ENCODE results near the gene ARL6IP4.

The ARL6IP4 gene

DNA sequence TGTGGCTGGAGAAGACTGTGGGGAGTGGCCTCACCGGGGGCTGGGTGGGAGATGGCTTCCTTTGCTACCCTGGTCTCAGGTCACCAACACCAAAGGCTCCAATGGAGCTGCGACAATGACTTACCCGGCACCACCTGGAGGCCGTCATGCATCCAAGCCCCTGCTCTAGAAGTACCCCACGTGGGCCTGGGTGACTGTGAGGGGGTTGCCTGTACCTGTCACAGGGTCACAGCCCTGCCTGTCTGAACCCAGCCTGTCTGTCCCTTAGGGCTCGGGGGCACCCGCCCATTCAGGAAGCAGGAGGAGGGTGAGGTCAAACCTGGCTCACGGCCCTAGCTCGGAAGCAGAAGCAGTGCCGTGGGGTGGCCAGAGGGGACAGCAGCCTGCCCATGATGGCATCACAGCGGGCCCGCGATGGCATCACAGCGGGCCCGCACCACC is 33.1 kb upstream of the ARL6IP4 start:
- Histone ChIP-seq H3K4me1 (ENCODE audit: control insufficient read depth, low read depth, low read length) (no peaks in the 10 kb centered on the region), H3K27ac (ENCODE audit: low read length) (no peak overlapping the region), H3K4me3 (ENCODE audit: low read length) (no peak overlapping the region), H3K9ac (ENCODE audit: low read length) (no peak overlapping the region), H3K36me3 (ENCODE audit: control insufficient read depth, low read depth, low read length) (no peaks in the 10 kb centered on the region), H3K9me3 (ENCODE audit: control insufficient read depth, low read depth, low read length) (no peaks in the 10 kb centered on the region), H3K27me3 (ENCODE audit: control insufficient read depth, insufficient read depth, low read length) (no peaks in the 10 kb centered on the region)

DNA sequence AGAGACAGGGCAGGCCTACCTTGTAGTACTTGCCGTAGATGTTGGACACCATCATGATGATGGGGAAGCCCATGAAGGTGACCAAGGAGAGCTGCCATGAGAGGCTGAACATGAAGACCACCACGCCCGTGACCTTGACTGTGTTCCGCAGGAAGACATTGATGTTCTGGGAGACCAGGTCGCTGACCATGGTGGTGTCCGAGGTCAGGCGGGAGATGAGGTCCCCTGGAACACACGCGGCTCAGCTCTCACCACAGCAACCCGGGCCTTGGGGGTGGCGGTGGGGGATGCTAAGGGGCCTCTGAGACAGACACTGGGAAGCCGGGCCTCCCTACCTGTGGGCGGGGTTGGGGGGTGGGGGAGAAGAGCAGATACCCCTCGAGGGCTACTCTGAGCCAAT is 31.9 kb upstream of the ARL6IP4 start:
- Histone ChIP-seq H3K9ac (ENCODE audit: low read length) (no peak overlapping the region), H3K4me3 (ENCODE audit: low read length) (no peak overlapping the region), H3K4me1 (ENCODE audit: control insufficient read depth, low read depth, low read length) (no peaks in the 10 kb centered on the region), H3K36me3 (ENCODE audit: control insufficient read depth, low read depth, low read length) (no peaks in the 10 kb centered on the region), H3K27ac (ENCODE audit: low read length) (no peak overlapping the region), H3K9me3 (ENCODE audit: control insufficient read depth, low read depth, low read length) (no peaks in the 10 kb centered on the region), H3K27me3 (ENCODE audit: control insufficient read depth, insufficient read depth, low read length) (no peaks in the 10 kb centered on the region)

DNA sequence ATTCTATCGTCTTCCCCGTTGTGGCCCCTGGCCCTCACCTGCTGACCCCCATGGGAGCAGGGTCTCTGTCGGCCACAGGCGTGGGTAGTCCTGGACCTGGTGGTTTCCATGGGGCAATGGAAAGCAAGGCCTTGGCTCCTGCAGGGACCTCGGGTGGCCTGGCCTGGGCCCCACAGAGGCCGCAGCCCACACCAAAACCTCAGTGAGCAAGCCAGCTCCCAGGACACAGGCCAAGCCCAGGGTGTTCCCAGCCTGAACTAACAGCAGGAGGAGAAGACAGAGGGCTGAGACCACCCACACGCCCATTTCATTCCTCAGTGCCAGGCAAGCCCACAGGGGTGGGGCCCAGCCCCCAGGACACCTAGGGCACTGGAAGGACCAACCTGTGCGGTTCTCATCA is 31.1 kb upstream of the ARL6IP4 start:
- Histone ChIP-seq H3K4me1 (ENCODE audit: control insufficient read depth, low read depth, low read length) (no peaks in the 10 kb centered on the region), H3K9me3 (ENCODE audit: control insufficient read depth, low read depth, low read length) (no peaks in the 10 kb centered on the region), H3K27me3 (ENCODE audit: control insufficient read depth, insufficient read depth, low read length) (no peaks in the 10 kb centered on the region), H3K9ac (ENCODE audit: low read length) (no peak overlapping the region), H3K27ac (ENCODE audit: low read length) (no peak overlapping the region), H3K36me3 (ENCODE audit: control insufficient read depth, low read depth, low read length) (no peaks in the 10 kb centered on the region), H3K4me3 (ENCODE audit: low read length) (no peak overlapping the region)

DNA sequence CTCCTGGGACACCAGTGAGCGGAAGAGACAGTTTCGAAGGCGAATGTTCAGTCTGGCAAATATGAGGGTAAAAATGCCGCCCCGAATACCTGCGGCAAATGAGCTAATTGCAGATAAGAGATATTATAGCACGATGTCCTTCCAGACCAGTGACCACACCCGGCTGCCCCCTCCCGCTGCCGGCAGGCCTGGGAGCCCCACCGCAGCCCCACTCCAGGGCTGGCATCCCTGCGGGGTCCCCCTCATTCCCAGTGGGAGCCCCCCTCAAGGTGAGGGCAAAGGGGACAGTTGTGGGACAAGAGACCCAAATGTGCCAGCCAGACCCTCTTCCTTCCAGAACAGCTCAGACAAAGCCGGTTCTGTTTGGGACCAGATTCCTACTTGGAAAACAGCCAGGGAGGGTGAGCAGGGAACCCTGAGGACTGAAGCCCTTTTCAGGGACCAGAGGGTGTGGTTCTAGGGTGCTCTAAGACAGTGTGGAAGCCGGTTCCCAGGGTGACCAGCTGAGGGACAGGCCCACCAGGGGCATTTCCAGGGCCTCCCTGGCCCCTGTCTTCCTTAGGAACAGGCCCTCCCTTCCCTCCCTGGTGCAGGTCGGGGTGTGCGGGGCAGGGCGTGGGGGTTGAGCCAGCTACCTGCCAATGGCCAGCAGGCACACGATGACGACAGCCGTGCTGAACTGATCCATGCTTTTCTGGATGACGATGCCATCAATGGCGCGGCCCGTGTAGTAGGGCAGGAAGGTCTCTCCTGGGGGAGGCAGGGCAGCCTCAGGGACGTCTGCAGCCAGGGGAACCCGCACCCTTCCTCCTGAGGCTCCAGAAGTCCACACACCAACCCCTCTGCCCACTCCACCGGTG is 30.4 kb upstream of the ARL6IP4 start:
- Histone ChIP-seq H3K36me3 (ENCODE audit: control insufficient read depth, low read depth, low read length) (no peaks in the 10 kb centered on the region), H3K4me3 (ENCODE audit: low read length) (no peak overlapping the region), H3K4me1 (ENCODE audit: control insufficient read depth, low read depth, low read length) (no peaks in the 10 kb centered on the region), H3K9ac (ENCODE audit: low read length) (no peak overlapping the region), H3K27me3 (ENCODE audit: control insufficient read depth, insufficient read depth, low read length) (no peaks in the 10 kb centered on the region), H3K27ac (ENCODE audit: low read length) (no peak overlapping the region), H3K9me3 (ENCODE audit: control insufficient read depth, low read depth, low read length) (no peaks in the 10 kb centered on the region)

DNA sequence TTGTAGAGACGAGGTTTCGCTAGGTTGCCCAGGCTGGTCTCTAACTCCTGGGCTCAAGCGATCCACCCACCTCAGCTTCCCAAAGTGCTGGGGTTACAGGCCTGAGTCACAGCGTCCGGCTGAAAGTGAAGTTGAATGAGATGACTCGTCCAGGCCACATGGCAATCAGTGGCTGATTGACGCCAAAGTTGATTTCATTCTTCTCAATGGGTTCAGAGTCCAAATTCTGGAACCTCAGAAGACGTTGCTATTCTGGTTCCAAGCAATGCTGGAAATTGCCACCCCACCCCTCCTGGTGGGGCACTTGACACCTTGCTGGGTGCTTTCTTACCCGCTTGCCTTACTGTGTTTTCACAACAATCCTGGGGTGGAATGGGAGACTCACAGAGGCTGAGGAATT is 29.1 kb upstream of the ARL6IP4 start:
- Histone ChIP-seq H3K27ac (ENCODE audit: low read length) (no peak overlapping the region), H3K9me3 (ENCODE audit: control insufficient read depth, low read depth, low read length) (no peaks in the 10 kb centered on the region), H3K4me1 (ENCODE audit: control insufficient read depth, low read depth, low read length) (no peaks in the 10 kb centered on the region), H3K36me3 (ENCODE audit: control insufficient read depth, low read depth, low read length) (no peaks in the 10 kb centered on the region), H3K9ac (ENCODE audit: low read length) (no peak overlapping the region), H3K4me3 (ENCODE audit: low read length) (no peak overlapping the region), H3K27me3 (ENCODE audit: control insufficient read depth, insufficient read depth, low read length) (no peaks in the 10 kb centered on the region)

DNA sequence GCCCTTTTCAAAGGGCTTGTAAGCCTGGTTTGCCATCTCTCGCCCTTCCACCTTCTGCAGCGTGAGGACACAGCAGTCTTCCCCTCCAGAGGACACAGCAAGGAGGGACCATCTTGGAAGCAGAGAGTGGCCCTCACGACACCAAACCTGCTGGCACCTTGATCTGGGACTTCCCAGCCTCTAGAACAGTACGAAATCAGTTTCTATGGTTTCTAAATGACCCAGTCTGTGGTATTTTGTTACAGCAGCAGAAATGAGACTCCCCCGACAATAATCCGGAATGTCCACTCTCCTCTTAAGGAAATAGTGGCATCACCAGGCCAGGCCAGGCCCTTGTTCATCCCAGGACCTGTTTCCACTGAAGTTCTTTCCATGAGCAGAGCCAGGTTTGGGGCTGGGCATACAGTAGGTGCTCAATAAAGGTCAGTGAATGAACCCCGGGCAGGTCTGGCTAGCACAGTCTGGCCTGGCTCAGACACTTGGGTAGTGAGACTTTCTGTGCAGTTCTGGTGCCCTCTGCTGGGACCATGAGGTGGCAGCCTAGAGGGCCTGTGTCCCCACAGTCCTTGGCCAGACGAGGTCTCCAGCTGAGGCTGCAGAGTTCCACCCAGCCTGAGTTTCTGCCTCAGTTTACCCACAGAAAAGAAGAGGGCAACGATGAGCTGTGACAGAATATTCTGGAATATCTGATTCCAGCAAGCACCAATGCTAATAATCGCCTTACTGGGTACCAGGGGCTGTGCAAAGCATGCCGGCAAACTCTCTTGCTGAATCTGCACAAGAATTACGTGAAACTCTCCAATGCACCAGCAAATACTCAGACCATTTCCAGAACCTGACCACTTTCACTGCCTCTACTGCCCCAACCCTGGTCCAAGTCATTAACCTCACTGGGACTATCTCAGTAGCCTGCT is 28.2 kb upstream of the ARL6IP4 start:
- no peaks in the 10 kb centered on the region for H3K9me3 ChIP-seq (ENCODE audit: control insufficient read depth, low read depth, low read length)
- H3K4me1 ChIP-seq (ENCODE audit: control insufficient read depth, low read depth, low read length), result no peaks in the 10 kb centered on the region
- no peak overlapping the region for H3K27ac ChIP-seq (ENCODE audit: low read length)
- H3K9ac ChIP-seq (ENCODE audit: low read length), result no peak overlapping the region
- no peaks in the 10 kb centered on the region for H3K36me3 ChIP-seq (ENCODE audit: control insufficient read depth, low read depth, low read length)
- no peaks in the 10 kb centered on the region for H3K27me3 ChIP-seq (ENCODE audit: control insufficient read depth, insufficient read depth, low read length)
- H3K4me3 ChIP-seq (ENCODE audit: low read length), result no peak overlapping the region

DNA sequence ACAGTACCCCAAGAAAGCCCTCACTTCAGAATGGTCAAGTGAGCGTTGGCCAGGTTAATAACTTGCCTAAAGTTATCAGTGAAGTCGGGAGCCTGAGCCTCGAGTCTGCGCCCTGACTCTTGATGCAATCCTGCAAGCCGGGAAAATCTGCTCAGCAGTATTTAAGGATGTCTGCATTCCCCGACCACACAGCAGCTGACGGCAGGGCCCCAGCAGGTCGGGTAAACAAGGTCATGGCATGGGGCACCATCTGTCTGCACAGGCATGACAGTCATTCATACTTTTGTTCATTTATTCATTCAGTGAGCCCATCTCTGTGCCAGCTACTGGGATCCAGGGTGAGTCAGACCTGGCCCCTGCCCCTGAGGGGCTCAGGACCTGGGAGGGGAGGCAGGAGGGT is 25.3 kb upstream of the ARL6IP4 start:
- H3K27me3 ChIP-seq (ENCODE audit: control insufficient read depth, insufficient read depth, low read length), result no peaks in the 10 kb centered on the region
- H3K4me3 ChIP-seq (ENCODE audit: low read length), result no peak overlapping the region
- H3K27ac ChIP-seq (ENCODE audit: low read length), result no peak overlapping the region
- H3K9me3 ChIP-seq (ENCODE audit: control insufficient read depth, low read depth, low read length), result no peaks in the 10 kb centered on the region
- H3K4me1 ChIP-seq (ENCODE audit: control insufficient read depth, low read depth, low read length), result no peaks in the 10 kb centered on the region
- no peaks in the 10 kb centered on the region for H3K36me3 ChIP-seq (ENCODE audit: control insufficient read depth, low read depth, low read length)
- no peak overlapping the region for H3K9ac ChIP-seq (ENCODE audit: low read length)

DNA sequence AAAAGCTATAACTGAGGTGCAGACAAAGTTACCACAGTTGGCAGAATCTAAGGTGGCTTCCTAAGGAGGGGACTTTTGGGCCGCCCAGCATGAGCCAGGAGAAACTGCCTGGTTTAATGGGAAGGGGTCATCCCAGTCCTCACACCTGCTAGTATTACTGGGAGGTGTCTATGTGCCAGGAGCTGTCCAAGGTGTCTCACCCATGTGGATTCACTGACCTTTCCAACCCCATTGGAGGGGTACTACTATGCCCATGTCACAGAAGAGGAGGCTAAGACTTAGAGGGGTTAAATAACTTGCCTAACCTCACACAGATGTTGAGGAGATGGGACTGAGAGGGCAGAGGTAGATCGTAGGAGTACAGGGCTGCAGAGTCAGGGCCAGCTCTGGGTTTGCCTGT is 24.4 kb upstream of the ARL6IP4 start:
- Histone ChIP-seq H3K36me3 (ENCODE audit: control insufficient read depth, low read depth, low read length) (no peaks in the 10 kb centered on the region), H3K9me3 (ENCODE audit: control insufficient read depth, low read depth, low read length) (no peaks in the 10 kb centered on the region), H3K4me1 (ENCODE audit: control insufficient read depth, low read depth, low read length) (no peaks in the 10 kb centered on the region), H3K9ac (ENCODE audit: low read length) (no peak overlapping the region), H3K27ac (ENCODE audit: low read length) (no peak overlapping the region), H3K27me3 (ENCODE audit: control insufficient read depth, insufficient read depth, low read length) (no peaks in the 10 kb centered on the region), H3K4me3 (ENCODE audit: low read length) (no peak overlapping the region)

DNA sequence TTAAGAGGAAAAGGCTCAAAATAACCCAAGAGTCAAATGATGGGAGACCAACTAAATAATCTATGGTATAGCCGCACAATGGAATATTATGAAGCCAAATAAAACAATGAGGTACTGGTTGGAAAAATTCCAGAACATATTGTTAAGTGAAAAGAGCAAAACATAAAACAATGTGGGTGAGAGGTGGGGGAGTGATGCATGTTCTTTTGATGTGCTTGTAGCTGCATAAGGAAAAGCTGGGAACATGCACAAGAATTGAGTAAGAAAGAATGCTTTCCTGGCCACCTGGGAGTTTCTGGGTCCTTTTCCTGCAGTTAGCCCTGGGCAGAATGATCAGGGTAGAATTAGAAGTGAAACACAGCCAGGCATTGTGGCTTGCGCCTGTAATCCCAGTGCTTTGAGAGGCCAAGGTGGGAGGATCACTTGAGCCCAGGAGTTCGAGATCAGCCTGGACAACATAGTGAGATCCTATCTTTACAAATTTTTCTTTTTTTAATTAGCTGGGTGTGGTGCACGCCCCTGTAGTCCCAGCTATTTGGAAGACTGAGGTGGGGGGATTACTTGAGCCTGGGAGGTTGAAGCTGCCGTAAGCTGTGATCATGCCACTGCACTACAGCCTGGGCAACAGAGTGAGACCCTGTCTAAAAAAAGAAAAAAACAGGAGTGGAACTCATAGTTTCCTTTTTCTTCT is 22.1 kb upstream of the ARL6IP4 start:
- no peak overlapping the region for H3K4me3 ChIP-seq (ENCODE audit: low read length)
- no peaks in the 10 kb centered on the region for H3K36me3 ChIP-seq (ENCODE audit: control insufficient read depth, low read depth, low read length)
- H3K27ac ChIP-seq (ENCODE audit: low read length), result no peak overlapping the region
- no peaks in the 10 kb centered on the region for H3K9me3 ChIP-seq (ENCODE audit: control insufficient read depth, low read depth, low read length)
- no peak overlapping the region for H3K9ac ChIP-seq (ENCODE audit: low read length)
- no peaks in the 10 kb centered on the region for H3K27me3 ChIP-seq (ENCODE audit: control insufficient read depth, insufficient read depth, low read length)
- H3K4me1 ChIP-seq (ENCODE audit: control insufficient read depth, low read depth, low read length), result no peaks in the 10 kb centered on the region

DNA sequence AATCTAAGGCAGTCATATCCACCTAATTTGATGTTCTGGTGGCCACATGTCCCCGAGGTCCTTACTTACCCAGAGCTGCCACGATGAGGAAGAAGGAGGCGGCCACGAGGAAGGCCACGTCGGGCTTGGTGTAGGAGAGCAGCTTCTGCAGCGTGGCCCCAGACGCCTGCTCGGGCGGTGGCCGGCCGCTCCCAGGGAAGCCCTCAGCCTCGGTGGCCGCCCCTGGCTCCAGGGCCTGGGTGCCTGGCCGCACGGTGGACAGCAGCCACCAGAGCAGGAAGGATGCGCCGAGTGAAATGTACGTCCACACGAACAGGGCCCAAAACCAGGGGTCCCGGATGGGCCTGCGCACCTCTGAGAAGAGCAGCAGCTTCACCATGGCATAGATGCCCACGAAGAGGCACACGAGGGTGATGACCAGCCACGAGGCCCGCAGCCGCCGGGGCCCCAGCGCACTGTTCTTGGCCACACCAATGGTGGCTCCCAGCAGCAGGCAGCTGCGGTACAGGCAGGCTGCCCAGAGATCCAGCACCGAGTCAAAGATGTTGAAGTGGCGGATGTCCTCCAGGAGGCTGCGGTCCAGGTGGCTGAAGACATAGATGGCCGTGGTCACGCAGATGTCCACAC is 20.8 kb upstream of the ARL6IP4 start:
- no peak overlapping the region for H3K9ac ChIP-seq (ENCODE audit: low read length)
- H3K27ac ChIP-seq (ENCODE audit: low read length), result no peak overlapping the region
- no peaks in the 10 kb centered on the region for H3K36me3 ChIP-seq (ENCODE audit: control insufficient read depth, low read depth, low read length)
- H3K9me3 ChIP-seq (ENCODE audit: control insufficient read depth, low read depth, low read length), result no peaks in the 10 kb centered on the region
- H3K4me1 ChIP-seq (ENCODE audit: control insufficient read depth, low read depth, low read length), result no peaks in the 10 kb centered on the region
- no peaks in the 10 kb centered on the region for H3K27me3 ChIP-seq (ENCODE audit: control insufficient read depth, insufficient read depth, low read length)
- H3K4me3 ChIP-seq (ENCODE audit: low read length), result no peak overlapping the region

DNA sequence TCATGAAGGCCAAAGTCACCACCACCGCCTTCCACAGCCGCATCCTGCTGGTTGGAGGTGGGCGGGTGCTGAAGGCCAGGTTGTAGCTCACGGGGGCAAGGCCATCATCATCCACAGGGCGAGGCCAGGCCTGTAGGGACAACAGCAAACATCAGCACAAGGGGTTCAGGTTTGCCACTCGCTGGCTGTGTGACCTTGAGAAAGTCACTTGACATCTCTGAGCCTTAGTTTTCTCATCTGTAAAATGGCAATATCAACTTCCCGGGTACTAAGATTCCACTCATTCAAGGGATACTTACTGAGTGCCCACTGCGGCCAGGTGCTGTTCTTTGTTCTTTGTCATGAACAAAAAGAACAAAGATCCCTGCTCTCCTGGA is 20.3 kb upstream of the ARL6IP4 start:
- Histone ChIP-seq H3K4me1 (ENCODE audit: control insufficient read depth, low read depth, low read length) (no peaks in the 10 kb centered on the region), H3K9ac (ENCODE audit: low read length) (no peak overlapping the region), H3K9me3 (ENCODE audit: control insufficient read depth, low read depth, low read length) (no peaks in the 10 kb centered on the region), H3K27me3 (ENCODE audit: control insufficient read depth, insufficient read depth, low read length) (peaks cover under 1% of the 10 kb centered on the region), H3K36me3 (ENCODE audit: control insufficient read depth, low read depth, low read length) (no peaks in the 10 kb centered on the region), H3K27ac (ENCODE audit: low read length) (no peak overlapping the region), H3K4me3 (ENCODE audit: low read length) (no peak overlapping the region)

All from iPS-18a (cell line).